NCI-H2171 treated with DMSO at 0.1 percent for 48 hours (cell line): ENCODE results near the gene LRMDA.

Experiments
- DNase-seq: peaks from one replicate; lab custom pipeline; 2025; lab: John Stamatoyannopoulos, UW

The LRMDA gene

GRCh38 chr10:76338187-76338586, 906.8 kb downstream of the LRMDA start:
- DNase-seq, result no peak

- DNase-seq, result no peak
These were observed 910.3 kb downstream of the LRMDA start for GRCh38 chr10:76341740-76342139.

- DNase-seq, result no peak
These were observed 911.6 kb downstream of the LRMDA start for GRCh38 chr10:76342996-76343395.

- DNase-seq, result no peak
These were observed 916.4 kb downstream of the LRMDA start for GRCh38 chr10:76347832-76348231.

GRCh38 chr10:76350583-76350982, 919.2 kb downstream of the LRMDA start:
- DNase-seq, result no peak

- no peak for DNase-seq
These were observed 920.9 kb downstream of the LRMDA start for GRCh38 chr10:76352300-76352699.

GRCh38 chr10:76353237-76353851, 921.9 kb downstream of the LRMDA start:
- DNase-seq, result no peak

- peak; percentile 52 for DNase-seq
These were observed 922.9 kb downstream of the LRMDA start for GRCh38 chr10:76354212-76354738.

- DNase-seq, result no peak
These were observed 923.5 kb downstream of the LRMDA start for GRCh38 chr10:76354921-76355320.

GRCh38 chr10:76356557-76356956, 925.1 kb downstream of the LRMDA start:
- DNase-seq, result no peak

- no peak for DNase-seq
These were observed 926.4 kb downstream of the LRMDA start for GRCh38 chr10:76357726-76358415.

GRCh38 chr10:76358743-76359395, 927.4 kb downstream of the LRMDA start:
- DNase-seq, result no peak

- DNase-seq, result no peak
These were observed 944.3 kb downstream of the LRMDA start for GRCh38 chr10:76375761-76376160.

- DNase-seq, result no peak
These were observed 951.0 kb downstream of the LRMDA start for GRCh38 chr10:76382381-76382851.

GRCh38 chr10:76388321-76389023, 957.0 kb downstream of the LRMDA start:
- DNase-seq, result no peak

- DNase-seq, result no peak
These were observed 962.7 kb downstream of the LRMDA start for GRCh38 chr10:76393875-76394706.

GRCh38 chr10:76394707-76395042, 963.3 kb downstream of the LRMDA start:
- no peak for DNase-seq

GRCh38 chr10:76395251-76395650, 963.8 kb downstream of the LRMDA start:
- no peak for DNase-seq

GRCh38 chr10:76396134-76396533, 964.7 kb downstream of the LRMDA start:
- peak; percentile 91 for DNase-seq

- DNase-seq, result no peak
These were observed 966.0 kb downstream of the LRMDA start for GRCh38 chr10:76397181-76398042.
